ENCODE data around the gene KRT80.

- TF ChIP-seq ZNF615 (CRISPR knock-in tag; IDR thresholded peaks at IDR 0.05; ENCODE audit: borderline replicate concordance): no peak
- no peak for TF ChIP-seq RFX3 (CRISPR knock-in tag; IDR thresholded peaks at IDR 0.05)
- no peak for TF ChIP-seq CBX1 (IDR thresholded peaks at IDR 0.05; ENCODE audit: low read depth)
- TF ChIP-seq POLR2A (IDR thresholded peaks at IDR 0.05; ENCODE audit: insufficient read depth in 1 of 2, low read depth in 2 of 2, low read length in 2 of 2): no peak
- no peak for TF ChIP-seq POLR2AphosphoS5 (IDR thresholded peaks at IDR 0.05; ENCODE audit: low read depth, low read length)
- no peak for TF ChIP-seq CTCF (CRISPR knock-in tag; IDR thresholded peaks at IDR 0.05)
- TF ChIP-seq PRDM15 (CRISPR knock-in tag; IDR thresholded peaks at IDR 0.05): no peak
These were observed 18.3 kb downstream of the KRT80 start for GRCh38 chr12:52173526-52173925.
